SK-N-SH (cell line): ENCODE data around the gene NEUROD1.

Experiments
- EP300 ChIP-seq, 2 experiments: IDR thresholded peaks; 2 replicates each; pipeline versions ENCODE4 v1.4.0 to v1.6.1; 2012; ENCODE audit warnings: borderline replicate concordance in 1 of 2, low read depth in 1 of 2, low read length in 1 of 2
- MEF2A ChIP-seq: IDR thresholded peaks from 2 replicates; pipeline ENCODE4 v1.4.0; 2012; ENCODE audit warnings: low read depth, borderline replicate concordance
- NRF1 ChIP-seq: IDR thresholded peaks from 2 replicates; pipeline ENCODE4 v1.6.1; 2012; ENCODE audit warnings: low read depth, mild to moderate bottlenecking, low read length
- POLR2AphosphoS5 ChIP-seq: IDR thresholded peaks from 2 replicates; pipeline ENCODE4 v1.6.1; 2012; ENCODE audit warnings: low read depth, low read length
- RAD21 ChIP-seq: IDR thresholded peaks from 2 replicates; pipeline ENCODE4 v1.6.1; 2012; ENCODE audit warnings: mild to moderate bottlenecking, low read length
- RFX5 ChIP-seq: IDR thresholded peaks from 2 replicates; pipeline ENCODE4 v1.6.1; 2012; ENCODE audit warnings: mild to moderate bottlenecking, improper control_type of control experiment, low read length
- YY1 ChIP-seq: IDR thresholded peaks from 2 replicates; pipeline ENCODE4 v1.4.0; 2012; ENCODE audit warnings: low read depth, mild to moderate bottlenecking
- TF ChIP-seq, protein P1 (sequence below): fragments of 200-600 bp; sonication (generic); IDR thresholded peaks from 2 replicates; pipeline ENCODE4 v1.6.1; 2017; ENCODE audit warnings: antibody characterized with exemption, mild to moderate bottlenecking, moderate library complexity
- TF ChIP-seq, protein P2 (sequence below): IDR thresholded peaks from 2 replicates; pipeline ENCODE4 v1.4.0; 2012; ENCODE audit warnings: low read depth
- TF ChIP-seq, protein P3 (sequence below): fragments of 150-350 bp; IDR thresholded peaks from 2 replicates; pipeline ENCODE4 v1.6.1; 2017; ENCODE audit warnings: antibody characterized with exemption, low read length, low read depth, borderline replicate concordance

DNA sequence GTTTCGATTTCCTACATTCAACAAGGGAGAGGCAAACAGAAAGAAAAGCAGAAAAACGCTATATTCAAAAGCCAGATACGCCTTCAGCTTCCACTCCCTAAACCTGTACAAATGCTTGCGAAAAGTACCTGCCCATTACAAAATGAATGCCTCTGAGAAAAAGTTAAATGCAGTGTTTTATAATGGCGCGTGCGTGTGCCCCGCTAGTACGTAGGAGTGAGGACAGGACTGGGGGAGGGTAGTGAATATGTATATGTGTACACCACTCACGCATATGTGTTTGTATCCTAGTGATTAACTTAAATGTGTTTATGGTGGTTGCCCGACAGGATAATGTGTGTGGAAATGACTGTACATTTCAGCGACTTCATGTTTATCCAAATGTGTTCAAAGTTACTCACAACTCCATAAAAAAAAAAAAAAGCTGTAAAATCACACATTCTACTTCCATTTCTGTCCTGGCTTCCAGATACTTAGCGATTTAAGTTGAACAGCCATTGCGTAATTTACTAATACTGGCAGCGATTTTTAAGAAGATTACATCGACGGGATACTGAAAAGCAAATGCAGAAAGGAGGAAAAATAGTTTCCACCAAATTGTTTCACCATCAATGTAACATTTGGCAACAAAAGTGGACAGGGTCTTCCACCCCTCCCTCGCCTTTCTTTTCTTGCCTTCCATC is 1.3 kb downstream of the NEUROD1 start:
- TF ChIP-seq RFX5 (no peak), POLR2AphosphoS5 (no peak), YY1 (no peak), MEF2A (no peak), RAD21 (no peak), EP300 (IDR thresholded peaks at IDR 0.05; ENCODE audit: borderline replicate concordance in 1 of 2, low read depth in 1 of 2, low read length in 1 of 2) (no peak), NRF1 (no peak)
- TF ChIP-seq, protein P1, sequence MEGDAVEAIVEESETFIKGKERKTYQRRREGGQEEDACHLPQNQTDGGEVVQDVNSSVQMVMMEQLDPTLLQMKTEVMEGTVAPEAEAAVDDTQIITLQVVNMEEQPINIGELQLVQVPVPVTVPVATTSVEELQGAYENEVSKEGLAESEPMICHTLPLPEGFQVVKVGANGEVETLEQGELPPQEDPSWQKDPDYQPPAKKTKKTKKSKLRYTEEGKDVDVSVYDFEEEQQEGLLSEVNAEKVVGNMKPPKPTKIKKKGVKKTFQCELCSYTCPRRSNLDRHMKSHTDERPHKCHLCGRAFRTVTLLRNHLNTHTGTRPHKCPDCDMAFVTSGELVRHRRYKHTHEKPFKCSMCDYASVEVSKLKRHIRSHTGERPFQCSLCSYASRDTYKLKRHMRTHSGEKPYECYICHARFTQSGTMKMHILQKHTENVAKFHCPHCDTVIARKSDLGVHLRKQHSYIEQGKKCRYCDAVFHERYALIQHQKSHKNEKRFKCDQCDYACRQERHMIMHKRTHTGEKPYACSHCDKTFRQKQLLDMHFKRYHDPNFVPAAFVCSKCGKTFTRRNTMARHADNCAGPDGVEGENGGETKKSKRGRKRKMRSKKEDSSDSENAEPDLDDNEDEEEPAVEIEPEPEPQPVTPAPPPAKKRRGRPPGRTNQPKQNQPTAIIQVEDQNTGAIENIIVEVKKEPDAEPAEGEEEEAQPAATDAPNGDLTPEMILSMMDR, result no peak
- TF ChIP-seq, protein P2, sequence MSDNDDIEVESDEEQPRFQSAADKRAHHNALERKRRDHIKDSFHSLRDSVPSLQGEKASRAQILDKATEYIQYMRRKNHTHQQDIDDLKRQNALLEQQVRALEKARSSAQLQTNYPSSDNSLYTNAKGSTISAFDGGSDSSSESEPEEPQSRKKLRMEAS, result no peak
- TF ChIP-seq, protein P3, sequence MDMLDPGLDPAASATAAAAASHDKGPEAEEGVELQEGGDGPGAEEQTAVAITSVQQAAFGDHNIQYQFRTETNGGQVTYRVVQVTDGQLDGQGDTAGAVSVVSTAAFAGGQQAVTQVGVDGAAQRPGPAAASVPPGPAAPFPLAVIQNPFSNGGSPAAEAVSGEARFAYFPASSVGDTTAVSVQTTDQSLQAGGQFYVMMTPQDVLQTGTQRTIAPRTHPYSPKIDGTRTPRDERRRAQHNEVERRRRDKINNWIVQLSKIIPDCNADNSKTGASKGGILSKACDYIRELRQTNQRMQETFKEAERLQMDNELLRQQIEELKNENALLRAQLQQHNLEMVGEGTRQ, result no peak
